GM12878 (cell line): ENCODE results near the gene ANKMY2. TPM values are rescaled to one million over a fixed set of nuclear protein-coding genes. Genes with fewer than 3 reads are reported as not detected.

Experiments used
- ATAC-seq: fragments of 200-7000 bp; cut with Tn5 transposase; 3 replicates; pipeline ENCODE4 v1.9.1; 2020; ENCODE audit warnings: mild to moderate bottlenecking, moderate library complexity
- BruUV-seq: library from RNA; stranded (reverse); fragments of 400-500 nt; replicated peaks from 2 replicates; lab custom pipeline; 2021; lab: Mats Ljungman, UMichigan
- CTCF ChIA-PET: fragments of 300-600 bp; sonication (Branson Sonifier 250); formaldehyde crosslinking; extraction: SDS; loops from one replicate; lab custom pipeline; 2021; ENCODE audit warnings: inconsistent platforms; lab: Yijun Ruan, JAX
- POLR2A ChIA-PET: fragments of 350-600 bp; formaldehyde crosslinking; extraction: SDS; loops from one replicate; lab custom pipeline; 2021; ENCODE audit warnings: inconsistent platforms; lab: Charles Lee
- RAD21 ChIA-PET: fragments of 300-600 bp; sonication (Branson Sonifier 250); formaldehyde crosslinking; loops from one replicate; lab custom pipeline; 2023; ENCODE audit warnings: antibody characterized with exemption; ENCODE audit not compliant: unreplicated experiment; lab: Charles Lee
- SMC1A ChIA-PET: fragments of 300-600 bp; sonication (Branson Sonifier 250); formaldehyde crosslinking; loops from one replicate; lab custom pipeline; 2023; ENCODE audit not compliant: unreplicated experiment, uncharacterized antibody; lab: Charles Lee
- DNase-seq: peaks from one replicate; pipeline ENCODE4 v3.0.0-alpha.2; 2011; ENCODE audit warnings: low read depth, low spot score
- FAIRE-seq: peaks from 3 replicates; lab custom pipeline; 2011; peaks lifted over from hg19 to GRCh38; lab: Jason Lieb, UNC
- H2AFZ ChIP-seq: 2 replicates; pipeline ENCODE4 v1.6.0; 2011; ENCODE audit warnings: low read depth, low read length, control low read depth; ENCODE audit not compliant: control insufficient read depth
- H3K27ac ChIP-seq: 2 replicates; pipeline ENCODE4 v1.5.1; 2011; ENCODE audit warnings: control low read depth; ENCODE audit not compliant: control insufficient read depth, insufficient read depth
- H3K27me3 ChIP-seq, 2 experiments: replicated peaks in 1 of 2; 2 replicates each; pipeline versions ENCODE4 v1.6.0 to v1.6.1; 2011; ENCODE audit warnings: low read length in 1 of 2; ENCODE audit not compliant: control insufficient read depth in 2 of 2, insufficient read depth in 2 of 2
- H3K36me3 ChIP-seq, 2 experiments: 2 replicates each; pipeline ENCODE4 v1.5.1; 2011; ENCODE audit warnings: low read length in 1 of 2; ENCODE audit not compliant: control insufficient read depth in 2 of 2, insufficient read depth in 2 of 2
- H3K4me1 ChIP-seq: 2 replicates; pipeline ENCODE4 v1.6.1; 2011; ENCODE audit warnings: mild to moderate bottlenecking, low read length, moderate library complexity, mixed read lengths; ENCODE audit not compliant: control insufficient read depth, insufficient read depth
- H3K4me2 ChIP-seq: 2 replicates; pipeline ENCODE4 v1.6.0; 2011; ENCODE audit warnings: control low read depth; ENCODE audit not compliant: control insufficient read depth, insufficient read depth
- H3K4me3 ChIP-seq: fragments of 200-600 bp; sonication (generic); 2 replicates; pipeline ENCODE4 v1.5.1; 2016
- H3K79me2 ChIP-seq: 2 replicates; pipeline ENCODE4 v1.6.0; 2011; ENCODE audit warnings: low read length; ENCODE audit not compliant: control insufficient read depth, insufficient read depth
- H3K9ac ChIP-seq: 2 replicates; pipeline ENCODE4 v1.8.0; 2011; ENCODE audit warnings: low read length, control low read depth, mixed read lengths; ENCODE audit not compliant: control insufficient read depth, insufficient read depth
- H3K9me3 ChIP-seq: replicated peaks from 3 replicates; pipeline ENCODE4 v1.5.1; 2011; ENCODE audit warnings: mild to moderate bottlenecking, low read length; ENCODE audit not compliant: control insufficient read depth, insufficient read depth
- H4K20me1 ChIP-seq: 2 replicates; pipeline ENCODE4 v1.6.0; 2011; ENCODE audit not compliant: control insufficient read depth, insufficient read depth
- BCL11A ChIP-seq: IDR thresholded peaks from 2 replicates; pipeline ENCODE4 v1.6.1; 2011; ENCODE audit warnings: low read depth, low read length
- BHLHE40 ChIP-seq, 2 experiments: fragments of 450-650 bp in 1 of 2; IDR thresholded peaks; 2 replicates each; pipeline ENCODE4 v1.6.1; 2011 to 2017; ENCODE audit warnings: low read depth in 2 of 2, borderline replicate concordance in 1 of 2, improper control_type of control experiment in 1 of 2, low read length in 1 of 2, mild to moderate bottlenecking in 1 of 2
- CBFB ChIP-seq: IDR thresholded peaks from 2 replicates; pipeline ENCODE4 v1.6.1; 2016; ENCODE audit warnings: antibody characterized with exemption, low read depth
- E2F8 ChIP-seq: fragments of 450-650 bp; IDR thresholded peaks from 2 replicates; pipeline ENCODE4 v1.6.1; 2018; ENCODE audit warnings: mild to moderate bottlenecking, low read depth, moderate library complexity; ENCODE audit not compliant: partially characterized antibody
- EGR1 ChIP-seq, 2 experiments: IDR thresholded peaks; 1 replicate in 1 of 2; 2 replicates in 1 of 2; pipeline ENCODE4 v1.6.1; 2011 to 2012; ENCODE audit warnings: low read depth in 2 of 2, low read length in 2 of 2, borderline replicate concordance in 1 of 2, mild to moderate bottlenecking in 1 of 2, moderate library complexity in 1 of 2
- IKZF1 ChIP-seq: fragments of 450-650 bp; conservative IDR thresholded peaks from 2 replicates; pipeline ENCODE4 v1.6.1; 2017; ENCODE audit warnings: antibody characterized with exemption, mild to moderate bottlenecking
- MXI1 ChIP-seq: fragments of 150-350 bp; IDR thresholded peaks from 2 replicates; pipeline ENCODE4 v1.6.1; 2011; ENCODE audit warnings: low read depth, mild to moderate bottlenecking, inconsistent platforms, low read length, improper control_type of control experiment
- PAX8 ChIP-seq: fragments of 450-650 bp; IDR thresholded peaks from 2 replicates; pipeline ENCODE4 v1.6.1; 2017; ENCODE audit warnings: mild to moderate bottlenecking, moderate library complexity
- RAD51 ChIP-seq: fragments of 450-650 bp; IDR thresholded peaks from 2 replicates; pipeline ENCODE4 v1.6.1; 2016; ENCODE audit warnings: moderate library complexity, mild to moderate bottlenecking, inconsistent platforms
- SPI1 ChIP-seq: IDR thresholded peaks from 2 replicates; pipeline ENCODE4 v1.6.1; 2011; ENCODE audit warnings: low read depth, mild to moderate bottlenecking, low read length, moderate library complexity, borderline replicate concordance; ENCODE audit not compliant: insufficient read depth
- STAT1 ChIP-seq: fragments of 450-650 bp; conservative IDR thresholded peaks from 2 replicates; pipeline ENCODE4 v1.6.1; 2014; ENCODE audit warnings: antibody characterized with exemption, mild to moderate bottlenecking
- SUZ12 ChIP-seq: fragments of 200-600 bp; sonication (generic); IDR thresholded peaks from one replicate; pipeline ENCODE4 v1.6.1; 2018; ENCODE audit warnings: antibody characterized with exemption, mild to moderate bottlenecking; ENCODE audit not compliant: unreplicated experiment
- TBL1XR1 ChIP-seq: IDR thresholded peaks from 2 replicates; pipeline ENCODE4 v1.6.1; 2012; ENCODE audit warnings: low read depth, low read length, improper control_type of control experiment
- TCF3 ChIP-seq: IDR thresholded peaks from 2 replicates; pipeline ENCODE4 v1.6.1; 2012; ENCODE audit warnings: low read depth, mild to moderate bottlenecking, low read length, borderline replicate concordance; ENCODE audit not compliant: insufficient read depth
- WRNIP1 ChIP-seq: IDR thresholded peaks from 2 replicates; pipeline ENCODE4 v1.6.1; 2011; ENCODE audit warnings: low read depth, low read length, improper control_type of control experiment, borderline replicate concordance
- YBX1 ChIP-seq: fragments of 450-650 bp; IDR thresholded peaks from 2 replicates; pipeline ENCODE4 v1.6.1; 2016; ENCODE audit warnings: antibody characterized with exemption
- YY1 ChIP-seq: IDR thresholded peaks from 2 replicates; pipeline ENCODE4 v1.6.1; 2011; ENCODE audit warnings: low read depth, mild to moderate bottlenecking, low read length
- WGBS: methylation state at CpG from one replicate; pipeline ENCODE4 v1.1.6; 2016; ENCODE audit warnings: low lambda C conversion rate; ENCODE audit not compliant: insufficient replicate concordance, insufficient coverage; ENCODE audit errors: missing lambda C conversion rate; 5-methylcytosine and 5-hydroxymethylcytosine counted together
- in situ Hi-C: fragments of 300-500 bp; cut with MboI; formaldehyde crosslinking; loops from 9 replicates; pipeline ENCODE4 v1.14.3; 2018; ENCODE audit warnings: mixed read lengths
- intact Hi-C: fragments of 100-400 bp; cut with micrococcal nuclease; formaldehyde crosslinking; loops from one replicate; pipeline ENCODE4 v1.14.2; 2022; ENCODE audit not compliant: unreplicated experiment
- polyA plus RNA-seq, 11 experiments: library from polyadenylated mRNA; depleted of rRNA in 4 of 11; unstranded in 6 of 11; stranded (reverse) in 5 of 11; fragments of >200 nt; fragmentation: Nextera tagmentation in 4 of 11; fragmentation: Illumina TruSeq in 1 of 11; extraction: Ambion mirVana in 4 of 11; extraction: Trizol in 1 of 11; gene quantifications; 1 replicate in 1 of 11; 2 replicates in 10 of 11; pipeline versions ENCODE4 v1.2.1 to v1.2.3, GENCODE V29; 2011 to 2016; ENCODE audit warnings: inconsistent platforms in 2 of 11, missing spikeins in 2 of 11, low read depth in 1 of 11
- total RNA-seq, 4 experiments: library from RNA; depleted of rRNA in 3 of 4; stranded (reverse); fragments of >200 nt in 3 of 4; fragmentation: Illumina TruSeq in 1 of 4; extraction: Trizol in 1 of 4; gene quantifications; 2 replicates each; pipeline versions ENCODE4 v1.2.1 to v1.2.3, GENCODE V29; 2013 to 2021

ANKMY2 gene
- total and polyA plus RNA-seq, 10 of the 15 experiments (the other 5 are each of a cell fraction or from before 2014, with no cell fraction given), result 0.10 to 0.48 (median 0.29) TPM

- TF ChIP-seq E2F8, result no peak
- TF ChIP-seq YBX1, result no peak
- TF ChIP-seq IKZF1, result no peak
- no peak for TF ChIP-seq WRNIP1
- TF ChIP-seq CBFB, result no peak
- TF ChIP-seq TCF3, result no peak
- TF ChIP-seq SPI1, result no peak
These were observed 82.9 kb downstream of the ANKMY2 start (continued) for GRCh38 chr7:16562456-16563220.

DNA sequence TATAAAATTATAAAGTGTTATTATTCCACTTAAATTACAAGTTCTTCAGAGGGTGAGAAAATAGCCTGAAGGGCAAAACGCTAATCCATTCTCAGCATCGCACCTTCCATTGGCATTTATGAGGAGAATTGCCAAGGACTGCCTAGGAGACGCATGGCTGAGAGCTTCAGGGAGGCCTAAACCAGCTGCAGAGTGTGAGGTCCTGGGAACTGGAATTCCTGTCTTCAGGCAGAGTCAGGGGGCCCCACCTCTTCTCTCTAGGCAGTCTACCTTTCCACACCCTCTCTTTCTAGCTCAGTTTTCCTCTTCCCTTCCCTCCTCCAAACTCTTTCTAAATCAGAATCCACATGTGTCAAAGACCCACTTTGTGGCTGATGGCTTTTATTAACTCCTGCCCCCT, 83.6 kb downstream of the ANKMY2 start:
- ChIA-PET SMC1A (no interaction called here), POLR2A (no interaction called here), RAD21 (no interaction called here), CTCF (interaction anchor here (0.7 to 1.7 kb wide), 2 partner anchors 484 to 495 kb away, joined by 4 to 5 read pairs; no protein-coding TSS in a partner anchor)
- Histone ChIP-seq H3K27ac (no peak overlapping the region), H3K27me3 (no peaks in the 10 kb centered on the region; a peak in 1 of 4 replicates), H3K36me3 (no peaks in the 10 kb centered on the region), H3K4me2 (no peak overlapping the region), H3K4me1 (no peaks in the 10 kb centered on the region), H3K79me2 (no peaks in the 10 kb centered on the region), H3K4me3 (no peak overlapping the region), H3K9ac (no peak overlapping the region), H2AFZ (no peak overlapping the region), H4K20me1 (no peaks in the 10 kb centered on the region), H3K9me3 (no peaks in the 10 kb centered on the region)
- FAIRE-seq (no peak), DNase-seq (no peak), ATAC-seq (no peak)
- TF ChIP-seq SPI1 (no peak), EGR1 (IDR thresholded peaks at IDR 0.05; ENCODE audit: borderline replicate concordance in 1 of 2, low read depth in 2 of 2, low read length in 2 of 2) (no peak), RAD51 (no peak), YY1 (no peak), TBL1XR1 (no peak), BCL11A (no peak), BHLHE40 (IDR thresholded peaks at IDR 0.05; ENCODE audit: borderline replicate concordance in 1 of 2, low read depth in 2 of 2, low read length in 1 of 2) (no peak), MXI1 (no peak), SUZ12 (no peak), STAT1 (no peak), PAX8 (no peak)
- intact Hi-C loops, result no loop called here
- WGBS, result 59% methylated on average over 3 of the region's 3 CpGs
- in situ Hi-C loops, result loop anchor here (25.0 kb wide), 1 partner anchor 1250 kb away; no protein-coding TSS in a partner anchor
- no TSS peak for BruUV-seq
